HepG2 (cell line): ENCODE measurements around the gene ATP2B2. TPM values are rescaled to one million over a fixed set of nuclear protein-coding genes. Genes with fewer than 3 reads are reported as not detected.

ENCODE experiments used
- ATAC-seq: fragments of 200-7000 bp; cut with Tn5 transposase; 3 replicates; pipeline ENCODE4 v1.9.1; 2020; ENCODE audit warnings: mild to moderate bottlenecking, moderate library complexity
- BruUV-seq: library from RNA; stranded (reverse); fragments of 400-500 nt; replicated peaks from 2 replicates; lab custom pipeline; 2021; lab: Mats Ljungman, UMichigan
- CTCF ChIA-PET: fragments of 300-600 bp; formaldehyde crosslinking; extraction: SDS; loops from one replicate; lab custom pipeline; 2021; ENCODE audit warnings: low total read pairs, inconsistent platforms, low intra/inter-chr PET ratio; lab: Yijun Ruan, JAX
- POLR2A ChIA-PET: fragments of 350-600 bp; sonication (Branson Sonifier 250); formaldehyde crosslinking; loops from one replicate; lab custom pipeline; 2020; ENCODE audit warnings: antibody characterized with exemption, inconsistent platforms; lab: Yijun Ruan, JAX
- DNase-seq: peaks from one replicate; pipeline ENCODE4 v3.0.0-alpha.2; 2015; ENCODE audit warnings: low spot score
- FAIRE-seq: peaks from 3 replicates; lab custom pipeline; 2011; peaks lifted over from hg19 to GRCh38; lab: Jason Lieb, UNC
- H2AFZ ChIP-seq: one replicate; pipeline ENCODE4 v1.6.1; 2011; ENCODE audit warnings: low read length, inconsistent platforms
- H3K27ac ChIP-seq: fragments of 300-600 bp; 3 replicates; pipeline ENCODE4 v1.8.0; 2011; ENCODE audit warnings: mixed run types, mild to moderate bottlenecking, mixed read lengths, low read length, inconsistent platforms; ENCODE audit not compliant: insufficient read depth; ENCODE audit errors: extremely low read length
- H3K27me3 ChIP-seq, 2 experiments: fragments of 200-600 bp in 1 of 2; 2 replicates in 1 of 2; 3 replicates in 1 of 2; pipeline versions ENCODE4 v1.6.0 to v1.8.0; 2011; ENCODE audit warnings: low read length in 2 of 2, mild to moderate bottlenecking in 2 of 2, moderate library complexity in 2 of 2, inconsistent platforms in 1 of 2; ENCODE audit not compliant: insufficient read depth in 2 of 2, control insufficient read depth in 1 of 2
- H3K36me3 ChIP-seq, 2 experiments: fragments of 200-600 bp in 1 of 2; replicated peaks in 1 of 2; 2 replicates in 1 of 2; 3 replicates in 1 of 2; pipeline versions ENCODE4 v1.5.1 to v1.8.0; 2011; ENCODE audit warnings: low read length in 2 of 2, inconsistent platforms in 1 of 2; ENCODE audit not compliant: insufficient read depth in 2 of 2, control insufficient read depth in 1 of 2
- H3K4me1 ChIP-seq: 2 replicates; pipeline ENCODE4 v1.5.1; 2012; ENCODE audit warnings: low read length, inconsistent platforms; ENCODE audit not compliant: insufficient read depth
- H3K4me2 ChIP-seq: 2 replicates; pipeline ENCODE4 v1.6.0; 2011; ENCODE audit warnings: low read depth, low read length, inconsistent platforms
- H3K4me3 ChIP-seq, 3 experiments: fragments of 200-600 bp in 1 of 3; sonication (generic), shearing (Covaris generic) in 1 of 3; replicated peaks in 1 of 3; 2 replicates each; pipeline ENCODE4 v1.5.1; 2011 to 2016; ENCODE audit warnings: low read length in 3 of 3, inconsistent platforms in 2 of 3, low read depth in 2 of 3, mild to moderate bottlenecking in 2 of 3, control low read depth in 1 of 3, mixed read lengths in 1 of 3; ENCODE audit not compliant: insufficient read depth in 1 of 3
- H3K79me2 ChIP-seq: one replicate; pipeline ENCODE4 v1.6.1; 2011; ENCODE audit warnings: low read length, inconsistent platforms; ENCODE audit not compliant: insufficient read depth
- H3K9ac ChIP-seq: 2 replicates; pipeline ENCODE4 v1.6.0; 2011; ENCODE audit warnings: mild to moderate bottlenecking, low read depth, low read length, inconsistent platforms; ENCODE audit not compliant: insufficient read depth
- H3K9me3 ChIP-seq: 2 replicates; pipeline ENCODE4 v1.5.1; 2012; ENCODE audit warnings: mild to moderate bottlenecking, low read length
- H4K20me1 ChIP-seq: 2 replicates; pipeline ENCODE4 v1.6.0; 2011; ENCODE audit warnings: inconsistent platforms, mild to moderate bottlenecking, low read length, moderate library complexity; ENCODE audit not compliant: insufficient read depth
- FOXM1 ChIP-seq: sonication (generic); formaldehyde crosslinking; IDR thresholded peaks from 2 replicates; pipeline ENCODE4 v1.5.0; 2020; ENCODE audit warnings: missing genetic modification reagents
- MATR3 ChIP-seq: sonication (generic); formaldehyde crosslinking; IDR thresholded peaks from 2 replicates; pipeline ENCODE4 v1.4.0; 2020; ENCODE audit warnings: missing genetic modification reagents
- MED13 ChIP-seq: sonication (generic); formaldehyde crosslinking; IDR thresholded peaks from 2 replicates; pipeline ENCODE4 v1.5.0; 2020; ENCODE audit warnings: missing genetic modification reagents
- NFIC ChIP-seq: IDR thresholded peaks from 2 replicates; pipeline ENCODE4 v1.6.1; 2012; ENCODE audit warnings: mild to moderate bottlenecking, low read length, inconsistent platforms
- PAWR ChIP-seq: sonication (generic); formaldehyde crosslinking; IDR thresholded peaks from 2 replicates; pipeline ENCODE4 v1.4.0; 2020; ENCODE audit warnings: missing genetic modification reagents, mild to moderate bottlenecking, borderline replicate concordance
- RORA ChIP-seq: sonication (generic); formaldehyde crosslinking; IDR thresholded peaks from 2 replicates; pipeline ENCODE4 v1.5.0; 2020; ENCODE audit warnings: mild to moderate bottlenecking, missing genetic modification reagents, moderate library complexity
- SKIL ChIP-seq: sonication (generic); formaldehyde crosslinking; IDR thresholded peaks from 2 replicates; pipeline ENCODE4 v1.8.0; 2022; ENCODE audit warnings: missing genetic modification reagents, mild to moderate bottlenecking, moderate library complexity, borderline replicate concordance
- ZNF251 ChIP-seq: sonication (generic); formaldehyde crosslinking; IDR thresholded peaks from 2 replicates; pipeline ENCODE4 v1.9.0; 2021; ENCODE audit warnings: mild to moderate bottlenecking, missing genetic modification reagents
- ZNF256 ChIP-seq: sonication (generic); formaldehyde crosslinking; conservative IDR thresholded peaks from 2 replicates; pipeline ENCODE4 v1.4.0; 2020; ENCODE audit warnings: missing genetic modification reagents
- ZNF589 ChIP-seq: sonication (generic); formaldehyde crosslinking; conservative IDR thresholded peaks from 2 replicates; pipeline ENCODE4 v1.8.0; 2022; ENCODE audit warnings: mild to moderate bottlenecking, moderate library complexity, missing genetic modification reagents
- ZNF687 ChIP-seq: sonication (generic); formaldehyde crosslinking; IDR thresholded peaks from 2 replicates; pipeline ENCODE4 v1.5.1; 2020; ENCODE audit warnings: mild to moderate bottlenecking, missing genetic modification reagents, moderate library complexity
- WGBS: methylation state at CpG from one replicate; pipeline ENCODE4 v1.1.6; 2017; ENCODE audit warnings: low lambda C conversion rate; 5-methylcytosine and 5-hydroxymethylcytosine counted together
- in situ Hi-C: cut with HindIII; loops from 2 replicates; pipeline ENCODE4 v1.10.0; 2017; ENCODE audit warnings: low pct_unique_long_range_greater_than_20kb; ENCODE audit not compliant: extremely low pct_ligation_motif_present
- intact Hi-C: fragments of 100-400 bp; cut with micrococcal nuclease; formaldehyde crosslinking; loops from one replicate; pipeline ENCODE4 v1.10.0; 2022; ENCODE audit not compliant: unreplicated experiment
- polyA plus RNA-seq, 8 experiments: library from polyadenylated mRNA; depleted of rRNA in 3 of 8; stranded (reverse) in 7 of 8; unstranded in 1 of 8; fragments of >200 nt; fragmentation: Illumina TruSeq in 4 of 8; extraction: Trizol in 4 of 8; gene quantifications; 2 replicates each; pipeline versions ENCODE4 v1.2.1 to v1.2.3, GENCODE V29; 2011 to 2016; ENCODE audit warnings: low read depth in 4 of 8, missing spikeins in 1 of 8, mixed read lengths in 1 of 8; ENCODE audit not compliant: insufficient read depth in 1 of 8
- total RNA-seq, 5 experiments: library from RNA; depleted of rRNA; stranded (reverse); fragments of >200 nt; fragmentation: Illumina TruSeq; extraction: Trizol; gene quantifications; 2 replicates each; pipeline ENCODE4 v1.2.3, GENCODE V29; 2016; ENCODE audit warnings: low read depth in 1 of 5
- TF ChIP-seq, protein P1 (sequence below): sonication (generic); formaldehyde crosslinking; IDR thresholded peaks from 2 replicates; pipeline ENCODE4 v1.4.0; 2020; ENCODE audit warnings: mild to moderate bottlenecking, missing genetic modification reagents
- TF ChIP-seq, protein P2 (sequence below): sonication (generic); formaldehyde crosslinking; IDR thresholded peaks from 2 replicates; pipeline ENCODE4 v1.4.0; 2020; ENCODE audit warnings: mild to moderate bottlenecking, missing genetic modification reagents

ATP2B2 gene
- total and polyA plus RNA-seq, 2 of the 13 experiments (the other 11 are each of a cell fraction or from before 2014, with no cell fraction given), result 1.5 to 2.3 TPM

- H3K27ac ChIP-seq, result no peak overlapping the region
- H3K9me3 ChIP-seq, result no peaks in the 10 kb centered on the region
- DNase-seq (no peak), ATAC-seq (no peak), FAIRE-seq (no peak)
- H3K79me2 ChIP-seq, result no peaks in the 10 kb centered on the region
- H3K4me2 ChIP-seq, result no peak overlapping the region; the same call in 1 of the 2 replicates
- POLR2A ChIA-PET, result no interaction called here
- H3K27me3 ChIP-seq, result peaks cover 0 to 4% of the 10 kb centered on the region in 2 experiments; a peak in 1 of 5 replicates
- H3K4me1 ChIP-seq, result peaks cover 30% of the 10 kb centered on the region
- in situ Hi-C loops (no loop called here), intact Hi-C loops (no loop called here)
- no peak overlapping the region for H3K4me3 ChIP-seq
- no peak overlapping the region for H3K9ac ChIP-seq
- no peak overlapping the region for H2AFZ ChIP-seq
- H4K20me1 ChIP-seq, result peaks cover 2% of the 10 kb centered on the region; the same call in 1 of the 2 replicates
- CTCF ChIA-PET, result no interaction called here
- no peaks in the 10 kb centered on the region for H3K36me3 ChIP-seq
- no TSS peak for BruUV-seq
- WGBS, result 37% methylated on average over 6 of the region's 9 CpGs
- no peak for TF ChIP-seq ZNF256 (CRISPR knock-in tag)
- TF ChIP-seq, protein P1, sequence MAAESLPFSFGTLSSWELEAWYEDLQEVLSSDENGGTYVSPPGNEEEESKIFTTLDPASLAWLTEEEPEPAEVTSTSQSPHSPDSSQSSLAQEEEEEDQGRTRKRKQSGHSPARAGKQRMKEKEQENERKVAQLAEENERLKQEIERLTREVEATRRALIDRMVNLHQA, result no peak
- TF ChIP-seq RORA, result no peak
- TF ChIP-seq MED13, result no peak
- TF ChIP-seq NFIC, result no peak
- TF ChIP-seq SKIL (CRISPR knock-in tag), result no peak
- no peak for TF ChIP-seq ZNF687 (CRISPR knock-in tag)
- no peak for TF ChIP-seq FOXM1 (CRISPR knock-in tag)
- TF ChIP-seq ZNF589, result no peak
- TF ChIP-seq, protein P2, sequence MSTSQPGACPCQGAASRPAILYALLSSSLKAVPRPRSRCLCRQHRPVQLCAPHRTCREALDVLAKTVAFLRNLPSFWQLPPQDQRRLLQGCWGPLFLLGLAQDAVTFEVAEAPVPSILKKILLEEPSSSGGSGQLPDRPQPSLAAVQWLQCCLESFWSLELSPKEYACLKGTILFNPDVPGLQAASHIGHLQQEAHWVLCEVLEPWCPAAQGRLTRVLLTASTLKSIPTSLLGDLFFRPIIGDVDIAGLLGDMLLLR (CRISPR knock-in tag), result no peak
- TF ChIP-seq PAWR (CRISPR knock-in tag), result no peak
- no peak for TF ChIP-seq MATR3
- TF ChIP-seq ZNF251 (CRISPR knock-in tag), result no peak
Observed at GRCh38 chr3:10469441-10470119, 35.8 kb downstream of the ATP2B2 start.
